ENCODE results near the gene IFT74.
"Not testable (repeated sequence)": the region's sequence is repeated elsewhere in the genome, so short reads cannot be mapped to it uniquely, and the experiment has no call there.

Gene IFT74

GRCh38 chr9:27092496-27092895, 136.3 kb downstream of the IFT74 start:
- not testable (repeated sequence) for H3K9me3 ChIP-seq (ENCODE audit: control insufficient read depth, low read length); DNase-seq; H3K27ac ChIP-seq (ENCODE audit: insufficient read depth, low read length, poor library complexity, severe bottlenecking); H3K4me1 ChIP-seq (ENCODE audit: control insufficient read depth, insufficient read depth, low read length, poor library complexity, severe bottlenecking); H3K27me3 ChIP-seq (replicated peaks; ENCODE audit: control insufficient read depth, insufficient read depth, low read length, poor library complexity, severe bottlenecking); H3K4me3 ChIP-seq (ENCODE audit: insufficient read depth, low read depth, low read length, poor library complexity, severe bottlenecking); H3K36me3 ChIP-seq (ENCODE audit: control insufficient read depth, insufficient read depth, low read length)

GRCh38 chr9:27093384-27094067, 137.3 kb downstream of the IFT74 start:
- not testable (repeated sequence) for H3K9me3 ChIP-seq (ENCODE audit: control insufficient read depth, low read length); DNase-seq; H3K27me3 ChIP-seq (replicated peaks; ENCODE audit: control insufficient read depth, insufficient read depth, low read length, poor library complexity, severe bottlenecking); H3K4me1 ChIP-seq (ENCODE audit: control insufficient read depth, insufficient read depth, low read length, poor library complexity, severe bottlenecking); H3K27ac ChIP-seq (ENCODE audit: insufficient read depth, low read length, poor library complexity, severe bottlenecking); H3K36me3 ChIP-seq (ENCODE audit: control insufficient read depth, insufficient read depth, low read length); H3K4me3 ChIP-seq (ENCODE audit: insufficient read depth, low read depth, low read length, poor library complexity, severe bottlenecking)

- no peaks in the 10 kb centered on the region for H3K36me3 ChIP-seq (ENCODE audit: control insufficient read depth, insufficient read depth, low read length)
- no peak overlapping the region for H3K27ac ChIP-seq (ENCODE audit: insufficient read depth, low read length, poor library complexity, severe bottlenecking)
- H3K9me3 ChIP-seq (ENCODE audit: control insufficient read depth, low read length) = no peaks in the 10 kb centered on the region
- no peak for DNase-seq
- no peaks in the 10 kb centered on the region for H3K27me3 ChIP-seq (replicated peaks; ENCODE audit: control insufficient read depth, insufficient read depth, low read length, poor library complexity, severe bottlenecking)
- H3K4me1 ChIP-seq (ENCODE audit: control insufficient read depth, insufficient read depth, low read length, poor library complexity, severe bottlenecking) = no peaks in the 10 kb centered on the region
- no peak overlapping the region for H3K4me3 ChIP-seq (ENCODE audit: insufficient read depth, low read depth, low read length, poor library complexity, severe bottlenecking)
These were observed 138.6 kb downstream of the IFT74 start for GRCh38 chr9:27094640-27095298.

- DNase-seq = no peak
- H3K9me3 ChIP-seq (ENCODE audit: control insufficient read depth, low read length) = no peaks in the 10 kb centered on the region
- H3K4me1 ChIP-seq (ENCODE audit: control insufficient read depth, insufficient read depth, low read length, poor library complexity, severe bottlenecking) = no peaks in the 10 kb centered on the region
- H3K27me3 ChIP-seq (replicated peaks; ENCODE audit: control insufficient read depth, insufficient read depth, low read length, poor library complexity, severe bottlenecking) = no peaks in the 10 kb centered on the region
- H3K4me3 ChIP-seq (ENCODE audit: insufficient read depth, low read depth, low read length, poor library complexity, severe bottlenecking) = no peak overlapping the region
- no peak overlapping the region for H3K27ac ChIP-seq (ENCODE audit: insufficient read depth, low read length, poor library complexity, severe bottlenecking)
- no peaks in the 10 kb centered on the region for H3K36me3 ChIP-seq (ENCODE audit: control insufficient read depth, insufficient read depth, low read length)
These were observed 151.0 kb downstream of the IFT74 start for GRCh38 chr9:27107241-27107640.

GRCh38 chr9:27108981-27109541, 152.8 kb downstream of the IFT74 start, which contains the start of gene TEK:
TSS of gene TEK (plus strand) at chr9:27109225. CDS start at chr9:27109591, 366 bp downstream.
- H3K4me1 ChIP-seq (ENCODE audit: control insufficient read depth, insufficient read depth, low read length, poor library complexity, severe bottlenecking) = no peaks in the 10 kb centered on the region
- H3K36me3 ChIP-seq (ENCODE audit: control insufficient read depth, insufficient read depth, low read length) = no peaks in the 10 kb centered on the region
- no peaks in the 10 kb centered on the region for H3K27me3 ChIP-seq (replicated peaks; ENCODE audit: control insufficient read depth, insufficient read depth, low read length, poor library complexity, severe bottlenecking)
- no peaks in the 10 kb centered on the region for H3K9me3 ChIP-seq (ENCODE audit: control insufficient read depth, low read length)
- DNase-seq = no peak
- H3K4me3 ChIP-seq (ENCODE audit: insufficient read depth, low read depth, low read length, poor library complexity, severe bottlenecking) = no peak within 1 kb of the TSS
- no peak within 1 kb of the TSS for H3K27ac ChIP-seq (ENCODE audit: insufficient read depth, low read length, poor library complexity, severe bottlenecking)

GRCh38 chr9:27109621-27110020, 153.4 kb downstream of the IFT74 start:
- no peaks in the 10 kb centered on the region for H3K27me3 ChIP-seq (replicated peaks; ENCODE audit: control insufficient read depth, insufficient read depth, low read length, poor library complexity, severe bottlenecking)
- H3K9me3 ChIP-seq (ENCODE audit: control insufficient read depth, low read length) = no peaks in the 10 kb centered on the region
- no peak for DNase-seq
- H3K36me3 ChIP-seq (ENCODE audit: control insufficient read depth, insufficient read depth, low read length) = no peaks in the 10 kb centered on the region
- H3K27ac ChIP-seq (ENCODE audit: insufficient read depth, low read length, poor library complexity, severe bottlenecking) = no peak overlapping the region
- H3K4me1 ChIP-seq (ENCODE audit: control insufficient read depth, insufficient read depth, low read length, poor library complexity, severe bottlenecking) = no peaks in the 10 kb centered on the region
- no peak overlapping the region for H3K4me3 ChIP-seq (ENCODE audit: insufficient read depth, low read depth, low read length, poor library complexity, severe bottlenecking)

GRCh38 chr9:27110181-27110580, 154.0 kb downstream of the IFT74 start:
- DNase-seq = no peak
- Histone ChIP-seq H3K27me3 (replicated peaks; ENCODE audit: control insufficient read depth, insufficient read depth, low read length, poor library complexity, severe bottlenecking) (no peaks in the 10 kb centered on the region), H3K27ac (ENCODE audit: insufficient read depth, low read length, poor library complexity, severe bottlenecking) (no peak overlapping the region), H3K36me3 (ENCODE audit: control insufficient read depth, insufficient read depth, low read length) (no peaks in the 10 kb centered on the region), H3K4me3 (ENCODE audit: insufficient read depth, low read depth, low read length, poor library complexity, severe bottlenecking) (no peak overlapping the region), H3K9me3 (ENCODE audit: control insufficient read depth, low read length) (no peaks in the 10 kb centered on the region), H3K4me1 (ENCODE audit: control insufficient read depth, insufficient read depth, low read length, poor library complexity, severe bottlenecking) (no peaks in the 10 kb centered on the region)

GRCh38 chr9:27112235-27112634, 156.0 kb downstream of the IFT74 start:
- DNase-seq = no peak
- Histone ChIP-seq H3K27ac (ENCODE audit: insufficient read depth, low read length, poor library complexity, severe bottlenecking) (no peak overlapping the region), H3K9me3 (ENCODE audit: control insufficient read depth, low read length) (no peaks in the 10 kb centered on the region), H3K4me3 (ENCODE audit: insufficient read depth, low read depth, low read length, poor library complexity, severe bottlenecking) (no peak overlapping the region), H3K36me3 (ENCODE audit: control insufficient read depth, insufficient read depth, low read length) (no peaks in the 10 kb centered on the region), H3K27me3 (replicated peaks; ENCODE audit: control insufficient read depth, insufficient read depth, low read length, poor library complexity, severe bottlenecking) (no peaks in the 10 kb centered on the region), H3K4me1 (ENCODE audit: control insufficient read depth, insufficient read depth, low read length, poor library complexity, severe bottlenecking) (no peaks in the 10 kb centered on the region)

Measured in effector memory CD4-positive, alpha-beta T cell (primary cell).